AG04450 (cell line): ENCODE results near the gene MYBPC3. TPM values are rescaled to one million over a fixed set of nuclear protein-coding genes. Genes with fewer than 3 reads are reported as not detected.

Experiments
- CTCF ChIA-PET: fragments of 300-600, 350-600 bp; formaldehyde crosslinking; extraction: SDS; loops from one replicate; lab custom pipeline; 2022; ENCODE audit warnings: antibody characterized with exemption, inconsistent platforms; lab: Charles Lee
- POLR2A ChIA-PET: fragments of 350-600 bp; formaldehyde crosslinking; extraction: SDS; loops from one replicate; lab custom pipeline; 2021; ENCODE audit warnings: antibody characterized with exemption, inconsistent platforms; lab: Yijun Ruan, JAX
- DNase-seq: peaks from one replicate; pipeline ENCODE4 v3.0.0-alpha.2; 2011; ENCODE audit warnings: low read depth, low spot score
- H3K27ac ChIP-seq: one replicate; pipeline ENCODE4 v1.5.1; 2012; ENCODE audit warnings: low read depth, low read length, control low read depth
- H3K27me3 ChIP-seq: one replicate; pipeline ENCODE4 v1.6.0; 2012; ENCODE audit warnings: low read length; ENCODE audit not compliant: control insufficient read depth, insufficient read depth
- H3K4me3 ChIP-seq: 2 replicates; pipeline ENCODE4 v1.5.1; 2011; ENCODE audit warnings: mild to moderate bottlenecking, low read depth, low read length, control low read depth
- H3K9me3 ChIP-seq: 2 replicates; pipeline ENCODE4 v1.5.1; 2012; ENCODE audit warnings: low read length; ENCODE audit not compliant: control insufficient read depth, insufficient read depth
- polyA plus RNA-seq: library from polyadenylated mRNA; depleted of rRNA; stranded (reverse); fragments of >200 nt; gene quantifications from 2 replicates; pipeline ENCODE4 v1.2.3, GENCODE V29; 2011
- TF ChIP-seq, protein P1 (sequence below): IDR thresholded peaks from 2 replicates; pipeline ENCODE4 v1.5.1; 2011; ENCODE audit warnings: low read depth, low read length, control low read depth, inconsistent platforms

Gene MYBPC3
- polyA plus RNA-seq, 1 experiment: not detected

DNA sequence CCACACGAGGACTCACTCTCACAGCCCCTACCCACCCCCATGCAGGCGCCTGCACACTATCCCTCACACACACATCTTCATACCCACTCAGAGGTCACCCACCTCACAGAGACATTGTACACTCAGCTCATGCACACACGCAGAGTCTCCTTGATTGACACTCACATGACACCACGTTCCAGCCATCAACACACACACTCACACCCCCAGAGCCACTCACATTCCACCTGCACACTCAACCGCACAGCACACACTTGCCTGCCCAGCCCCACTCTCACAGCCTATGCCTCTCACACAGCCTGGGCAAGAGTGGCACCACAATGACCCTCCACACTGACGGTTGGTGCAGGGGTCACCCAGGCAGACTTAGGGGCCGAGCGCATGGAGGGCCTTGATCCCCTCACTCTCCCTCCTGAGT lies 23.6 kb upstream of the MYBPC3 start:
- POLR2A ChIA-PET: no interaction called here
- CTCF ChIA-PET: no interaction called here
- H3K27me3 ChIP-seq: no peaks in the 10 kb centered on the region
- H3K27ac ChIP-seq: no peak overlapping the region
- TF ChIP-seq, protein P1, sequence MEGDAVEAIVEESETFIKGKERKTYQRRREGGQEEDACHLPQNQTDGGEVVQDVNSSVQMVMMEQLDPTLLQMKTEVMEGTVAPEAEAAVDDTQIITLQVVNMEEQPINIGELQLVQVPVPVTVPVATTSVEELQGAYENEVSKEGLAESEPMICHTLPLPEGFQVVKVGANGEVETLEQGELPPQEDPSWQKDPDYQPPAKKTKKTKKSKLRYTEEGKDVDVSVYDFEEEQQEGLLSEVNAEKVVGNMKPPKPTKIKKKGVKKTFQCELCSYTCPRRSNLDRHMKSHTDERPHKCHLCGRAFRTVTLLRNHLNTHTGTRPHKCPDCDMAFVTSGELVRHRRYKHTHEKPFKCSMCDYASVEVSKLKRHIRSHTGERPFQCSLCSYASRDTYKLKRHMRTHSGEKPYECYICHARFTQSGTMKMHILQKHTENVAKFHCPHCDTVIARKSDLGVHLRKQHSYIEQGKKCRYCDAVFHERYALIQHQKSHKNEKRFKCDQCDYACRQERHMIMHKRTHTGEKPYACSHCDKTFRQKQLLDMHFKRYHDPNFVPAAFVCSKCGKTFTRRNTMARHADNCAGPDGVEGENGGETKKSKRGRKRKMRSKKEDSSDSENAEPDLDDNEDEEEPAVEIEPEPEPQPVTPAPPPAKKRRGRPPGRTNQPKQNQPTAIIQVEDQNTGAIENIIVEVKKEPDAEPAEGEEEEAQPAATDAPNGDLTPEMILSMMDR: no peak
- no peaks in the 10 kb centered on the region; the same call in 1 of the 2 replicates for H3K9me3 ChIP-seq
- DNase-seq: no peak
- H3K4me3 ChIP-seq: no peak overlapping the region

DNA sequence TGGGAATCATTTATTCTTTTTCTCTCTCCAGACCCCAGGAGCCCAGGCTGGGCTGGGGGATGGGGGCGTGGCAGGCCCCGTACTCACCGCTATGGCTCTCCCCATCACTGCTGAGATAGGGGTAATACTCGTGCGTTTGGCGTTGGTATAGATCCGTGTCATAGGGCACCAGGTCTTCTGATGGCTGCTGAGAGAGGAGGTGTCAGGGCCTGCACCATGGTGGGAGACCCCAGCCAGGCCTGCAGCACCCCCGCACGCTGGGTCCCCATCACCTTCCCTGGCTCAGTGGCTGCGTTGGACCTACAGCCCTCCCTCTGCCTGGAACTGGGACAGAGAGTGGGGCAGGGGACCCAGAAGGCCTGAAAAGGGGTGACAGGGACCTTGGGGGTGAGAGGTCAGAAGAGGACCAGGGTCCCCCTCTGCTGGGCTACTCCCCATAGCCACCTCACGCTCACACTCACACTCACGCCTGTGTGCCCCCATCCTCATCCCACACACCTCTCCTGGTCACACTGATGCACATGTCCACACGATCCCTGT lies 23.1 kb upstream of the MYBPC3 start:
- H3K9me3 ChIP-seq: no peaks in the 10 kb centered on the region; the same call in 1 of the 2 replicates
- ChIA-PET CTCF (interaction anchor here (2.7 kb wide), 1 partner anchor 32 kb away, joined by 26 read pairs; the partner anchor contains the start of gene SLC39A13), POLR2A (no interaction called here)
- DNase-seq: no peak
- TF ChIP-seq, protein P1: no peak
- no peak overlapping the region for H3K4me3 ChIP-seq
- no peak overlapping the region for H3K27ac ChIP-seq
- no peaks in the 10 kb centered on the region for H3K27me3 ChIP-seq

DNA sequence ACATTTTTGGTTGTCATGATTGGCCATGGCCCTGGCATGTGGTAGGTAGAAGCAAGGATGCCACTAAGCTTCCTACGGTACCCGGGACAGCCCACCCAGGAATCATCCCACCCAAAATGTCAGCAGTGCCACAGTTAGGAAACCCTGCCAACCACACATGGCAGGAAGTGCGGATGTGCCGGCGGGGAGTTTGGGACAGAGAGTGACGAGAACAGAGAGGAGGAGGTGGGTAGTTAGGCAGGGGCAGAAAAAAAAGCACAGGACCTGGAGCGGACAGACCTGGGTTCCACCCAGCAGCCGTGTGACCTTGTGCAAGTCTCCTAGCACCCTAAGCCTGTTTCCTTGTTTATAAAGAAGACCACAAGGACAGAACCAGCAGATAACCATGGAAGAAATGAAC lies 22.5 kb upstream of the MYBPC3 start:
- DNase-seq: no peak
- POLR2A ChIA-PET: no interaction called here
- H3K9me3 ChIP-seq: no peaks in the 10 kb centered on the region; the same call in 1 of the 2 replicates
- TF ChIP-seq, protein P1: no peak
- no peak overlapping the region for H3K4me3 ChIP-seq
- no peaks in the 10 kb centered on the region for H3K27me3 ChIP-seq
- no peak overlapping the region for H3K27ac ChIP-seq
- CTCF ChIA-PET: interaction anchor here (0.6 to 2.7 kb wide), 12 partner anchors 10 to 459 kb away, joined by 3 to 39 read pairs (median 12); partner anchors contain the start of gene SLC39A13

DNA sequence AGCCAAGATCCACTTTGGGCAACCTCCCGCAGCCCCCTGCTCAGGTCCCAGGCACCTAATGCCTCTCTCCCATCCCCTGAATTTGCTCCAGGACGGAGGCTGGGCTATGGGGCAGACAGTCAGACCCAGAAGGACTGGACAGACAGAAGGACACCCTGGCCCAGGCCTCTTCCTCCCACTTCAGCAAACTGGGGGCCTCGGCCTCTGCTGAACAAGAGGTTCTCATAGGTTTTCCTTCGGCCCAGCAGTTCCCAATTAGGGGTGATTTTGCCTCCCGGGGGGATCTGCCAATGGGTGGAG lies 22.2 kb upstream of the MYBPC3 start:
- DNase-seq: no peak
- H3K4me3 ChIP-seq: no peak overlapping the region
- CTCF ChIA-PET: interaction anchor here (0.5 to 2.9 kb wide), 41 partner anchors 8 to 530 kb away, joined by 3 to 39 read pairs (median 6); partner anchors contain the start of gene SLC39A13
- H3K9me3 ChIP-seq: no peaks in the 10 kb centered on the region; the same call in 1 of the 2 replicates
- H3K27ac ChIP-seq: no peak overlapping the region
- POLR2A ChIA-PET: interaction anchor here (0.8 kb wide), 1 partner anchor 41 kb away, joined by 3 read pairs; no protein-coding TSS in a partner anchor
- no peaks in the 10 kb centered on the region for H3K27me3 ChIP-seq
- TF ChIP-seq, protein P1: no peak
